HG03354 (cell line): ENCODE data around the gene ITPK1.

Source experiments
- ATAC-seq: cut with Tn5 transposase; IDR thresholded peaks from one replicate; pipeline ENCODE4 v1.9.1; 2021; ENCODE audit warnings: mild to moderate bottlenecking; ENCODE audit not compliant: unreplicated experiment, poor library complexity, severe bottlenecking

The ITPK1 gene

GRCh38 chr14:92892589-92892988, 223.1 kb downstream of the ITPK1 start:
- ATAC-seq, result no peak

GRCh38 chr14:92890830-92891588, 224.7 kb downstream of the ITPK1 start:
- ATAC-seq, result no peak

- no peak for ATAC-seq
These were observed 226.8 kb downstream of the ITPK1 start for GRCh38 chr14:92888896-92889295.

GRCh38 chr14:92887157-92887556, 228.6 kb downstream of the ITPK1 start:
- ATAC-seq, result no peak
